Parathyroid adenoma (tissue), 2 donors: ENCODE results near the gene PPARA.

Source experiments
- H2AFZ ChIP-seq: fragments of 300-600 bp; sonication (generic); one replicate; pipeline ENCODE4 v1.7.0; 2017; ENCODE audit warnings: antibody characterized with exemption, mild to moderate bottlenecking
- H3K27ac ChIP-seq: fragments of 300-600 bp; sonication (generic); one replicate; pipeline ENCODE4 v1.7.0; 2017
- H3K27me3 ChIP-seq: fragments of 300-600 bp; sonication (generic); one replicate; pipeline ENCODE4 v1.7.0; 2017; ENCODE audit warnings: low read length; ENCODE audit not compliant: control insufficient read depth, insufficient read depth
- H3K36me3 ChIP-seq: fragments of 300-600 bp; sonication (generic); one replicate; pipeline ENCODE4 v1.7.0; 2017; ENCODE audit warnings: low read length; ENCODE audit not compliant: control insufficient read depth, insufficient read depth
- H3K4me1 ChIP-seq: fragments of 300-600 bp; sonication (generic); one replicate; pipeline ENCODE4 v1.7.0; 2017; ENCODE audit warnings: control low read depth
- H3K4me2 ChIP-seq: fragments of 300-600 bp; sonication (generic); one replicate; pipeline ENCODE4 v1.7.0; 2017; ENCODE audit warnings: low read length
- H3K4me3 ChIP-seq: fragments of 300-600 bp; sonication (generic); one replicate; pipeline ENCODE4 v1.7.0; 2017; ENCODE audit warnings: low read depth, low read length
- H3K79me2 ChIP-seq: fragments of 300-600 bp; sonication (generic); one replicate; pipeline ENCODE4 v1.7.0; 2017; ENCODE audit warnings: control low read depth
- H3K9ac ChIP-seq: fragments of 300-600 bp; sonication (generic); one replicate; pipeline ENCODE4 v1.7.0; 2017; ENCODE audit warnings: mild to moderate bottlenecking
- H3K9me3 ChIP-seq: fragments of 300-600 bp; sonication (generic); one replicate; pipeline ENCODE4 v1.7.0; 2017; ENCODE audit warnings: low read length; ENCODE audit not compliant: control insufficient read depth
- CTCF ChIP-seq: fragments of 300-600 bp; sonication (generic); IDR thresholded peaks from one replicate; pipeline ENCODE4 v1.7.0; 2017; ENCODE audit warnings: antibody characterized with exemption, mild to moderate bottlenecking
- donor health status: primary hyperparathyroidism.

The PPARA gene

GRCh38 chr22:46110215-46110614 lies 40.1 kb upstream of the PPARA start:
- no peak overlapping the region for H3K27ac ChIP-seq
- no peaks in the 10 kb centered on the region for H3K36me3 ChIP-seq
- H3K4me3 ChIP-seq, result no peak overlapping the region
- no peak overlapping the region for H3K4me2 ChIP-seq
- no peak for TF ChIP-seq CTCF
- H2AFZ ChIP-seq, result no peak overlapping the region
- no peaks in the 10 kb centered on the region for H3K9me3 ChIP-seq
- no peaks in the 10 kb centered on the region for H3K79me2 ChIP-seq
- no peaks in the 10 kb centered on the region for H3K4me1 ChIP-seq
- H3K27me3 ChIP-seq, result no peaks in the 10 kb centered on the region
- no peak overlapping the region for H3K9ac ChIP-seq

- no peak overlapping the region for H3K9ac ChIP-seq
- no peak overlapping the region for H3K27ac ChIP-seq
- no peak overlapping the region for H3K4me3 ChIP-seq
- no peaks in the 10 kb centered on the region for H3K27me3 ChIP-seq
- H2AFZ ChIP-seq, result no peak overlapping the region
- H3K9me3 ChIP-seq, result no peaks in the 10 kb centered on the region
- no peaks in the 10 kb centered on the region for H3K4me1 ChIP-seq
- H3K36me3 ChIP-seq, result no peaks in the 10 kb centered on the region
- TF ChIP-seq CTCF, result no peak
- H3K79me2 ChIP-seq, result no peaks in the 10 kb centered on the region
- H3K4me2 ChIP-seq, result no peak overlapping the region
Measured at GRCh38 chr22:46111645-46112306, 38.5 kb upstream of the PPARA start.

GRCh38 chr22:46112405-46112804 lies 37.9 kb upstream of the PPARA start:
- H3K79me2 ChIP-seq, result no peaks in the 10 kb centered on the region
- H3K9me3 ChIP-seq, result no peaks in the 10 kb centered on the region
- H2AFZ ChIP-seq, result no peak overlapping the region
- H3K4me1 ChIP-seq, result no peaks in the 10 kb centered on the region
- no peaks in the 10 kb centered on the region for H3K27me3 ChIP-seq
- no peak overlapping the region for H3K27ac ChIP-seq
- no peak overlapping the region for H3K4me2 ChIP-seq
- no peak overlapping the region for H3K4me3 ChIP-seq
- H3K9ac ChIP-seq, result no peak overlapping the region
- no peak for TF ChIP-seq CTCF
- H3K36me3 ChIP-seq, result no peaks in the 10 kb centered on the region

GRCh38 chr22:46113110-46113909 lies 37.0 kb upstream of the PPARA start:
- no peak overlapping the region for H2AFZ ChIP-seq
- no peaks in the 10 kb centered on the region for H3K79me2 ChIP-seq
- no peaks in the 10 kb centered on the region for H3K27me3 ChIP-seq
- no peak overlapping the region for H3K9ac ChIP-seq
- TF ChIP-seq CTCF, result no peak
- H3K27ac ChIP-seq, result no peak overlapping the region
- no peaks in the 10 kb centered on the region for H3K9me3 ChIP-seq
- no peaks in the 10 kb centered on the region for H3K36me3 ChIP-seq
- H3K4me1 ChIP-seq, result no peaks in the 10 kb centered on the region
- H3K4me3 ChIP-seq, result no peak overlapping the region
- H3K4me2 ChIP-seq, result no peak overlapping the region
